ENCODE measurements around the gene IL36B.

Gene IL36B

DNA sequence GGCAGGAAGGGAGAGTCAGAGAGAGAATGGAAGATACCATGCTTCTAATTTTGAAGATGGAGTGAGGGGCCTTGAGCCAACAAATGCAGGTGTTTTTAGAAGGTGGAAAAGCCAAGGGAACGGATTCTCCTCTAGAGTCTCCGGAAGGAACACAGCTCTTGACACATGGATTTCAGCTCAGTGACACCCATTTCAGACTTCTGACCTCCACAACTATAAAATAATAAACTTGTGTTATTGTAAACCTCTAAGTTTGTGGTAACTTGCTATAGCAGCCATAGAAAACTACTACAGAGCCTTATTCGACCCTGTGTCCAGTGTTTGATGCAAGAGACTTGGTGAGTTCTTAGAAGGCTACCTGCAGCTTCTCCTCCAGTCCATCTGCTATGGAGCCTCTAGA is 22.9 kb upstream of the IL36B start:
- no peak for DNase-seq (ENCODE audit: low read depth)

DNA sequence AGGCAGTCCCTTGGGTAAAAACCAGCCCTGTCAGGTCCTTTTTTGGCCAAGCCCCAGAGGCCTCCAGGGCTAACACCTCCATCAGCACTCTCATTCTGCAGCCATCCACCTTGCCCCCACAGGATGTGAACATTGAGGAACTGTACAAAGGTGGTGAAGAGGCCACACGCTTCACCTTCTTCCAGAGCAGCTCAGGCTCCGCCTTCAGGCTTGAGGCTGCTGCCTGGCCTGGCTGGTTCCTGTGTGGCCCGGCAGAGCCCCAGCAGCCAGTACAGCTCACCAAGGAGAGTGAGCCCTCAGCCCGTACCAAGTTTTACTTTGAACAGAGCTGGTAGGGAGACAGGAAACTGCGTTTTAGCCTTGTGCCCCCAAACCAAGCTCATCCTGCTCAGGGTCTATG is 22.4 kb upstream of the IL36B start:
- DNase-seq (ENCODE audit: low read depth): no peak

DNA sequence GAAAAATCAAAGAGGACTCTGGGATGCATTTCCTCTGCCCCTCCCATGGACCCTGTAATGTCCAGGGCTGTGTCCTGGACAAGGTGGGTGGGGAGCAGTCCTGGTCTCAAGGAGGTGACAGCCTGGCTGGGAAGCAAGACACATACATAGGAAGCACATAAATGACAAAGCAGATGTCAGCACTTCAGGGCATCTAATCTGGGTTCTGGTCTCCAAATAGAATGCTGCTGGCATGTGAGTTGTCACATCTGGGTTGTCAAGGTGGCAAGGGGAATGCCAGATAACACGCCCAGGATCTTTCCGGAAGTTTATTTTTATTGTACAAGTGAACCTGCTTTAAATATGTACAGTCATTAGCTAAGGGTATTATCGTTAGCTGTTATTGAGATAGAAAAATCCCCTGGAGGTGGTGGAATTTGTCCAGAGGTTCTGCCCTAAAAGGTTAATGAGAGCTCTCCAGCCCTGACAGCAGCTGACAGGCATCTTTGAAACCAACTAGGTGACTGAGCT is 20.7 kb upstream of the IL36B start:
- DNase-seq (ENCODE audit: low read depth): no peak

DNA sequence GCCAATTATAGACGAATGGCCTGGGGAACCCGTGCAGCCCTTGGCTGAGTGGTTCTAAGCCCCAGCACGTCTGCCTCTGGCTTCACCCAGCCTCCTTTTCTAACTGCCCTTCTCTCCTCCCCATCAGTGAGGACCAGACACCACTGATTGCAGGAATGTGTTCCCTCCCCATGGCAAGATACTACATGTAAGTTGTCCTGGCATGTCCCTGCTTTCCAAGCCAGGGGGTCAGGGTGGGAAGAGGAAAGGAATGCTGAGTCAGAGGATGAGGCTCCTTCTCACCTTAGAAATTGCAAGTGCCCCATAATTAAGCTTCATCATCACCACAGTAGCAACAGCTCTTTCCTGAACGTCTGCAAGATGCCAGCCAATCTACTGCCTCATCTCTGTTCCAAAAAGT is 19.9 kb upstream of the IL36B start:
- no peak for DNase-seq (ENCODE audit: low read depth)

DNA sequence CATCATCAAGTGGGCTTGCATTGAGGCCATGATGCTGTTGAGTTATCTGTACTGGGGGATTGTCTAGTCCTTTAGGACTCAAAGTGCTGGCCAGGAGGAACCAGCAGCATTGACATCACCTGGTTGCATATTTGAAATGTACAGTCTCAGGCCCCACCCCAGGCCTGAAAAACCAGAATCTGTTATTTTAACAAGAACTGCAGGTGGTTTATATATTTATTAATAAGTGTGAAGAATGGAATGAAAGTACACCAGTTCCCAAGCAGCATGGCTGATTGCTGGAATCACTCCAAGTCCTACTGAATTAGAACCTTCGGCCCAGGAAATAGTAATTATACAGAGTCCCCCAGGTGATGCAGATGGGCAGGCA is 17.9 kb upstream of the IL36B start:
- no peak for DNase-seq (ENCODE audit: low read depth)

DNA sequence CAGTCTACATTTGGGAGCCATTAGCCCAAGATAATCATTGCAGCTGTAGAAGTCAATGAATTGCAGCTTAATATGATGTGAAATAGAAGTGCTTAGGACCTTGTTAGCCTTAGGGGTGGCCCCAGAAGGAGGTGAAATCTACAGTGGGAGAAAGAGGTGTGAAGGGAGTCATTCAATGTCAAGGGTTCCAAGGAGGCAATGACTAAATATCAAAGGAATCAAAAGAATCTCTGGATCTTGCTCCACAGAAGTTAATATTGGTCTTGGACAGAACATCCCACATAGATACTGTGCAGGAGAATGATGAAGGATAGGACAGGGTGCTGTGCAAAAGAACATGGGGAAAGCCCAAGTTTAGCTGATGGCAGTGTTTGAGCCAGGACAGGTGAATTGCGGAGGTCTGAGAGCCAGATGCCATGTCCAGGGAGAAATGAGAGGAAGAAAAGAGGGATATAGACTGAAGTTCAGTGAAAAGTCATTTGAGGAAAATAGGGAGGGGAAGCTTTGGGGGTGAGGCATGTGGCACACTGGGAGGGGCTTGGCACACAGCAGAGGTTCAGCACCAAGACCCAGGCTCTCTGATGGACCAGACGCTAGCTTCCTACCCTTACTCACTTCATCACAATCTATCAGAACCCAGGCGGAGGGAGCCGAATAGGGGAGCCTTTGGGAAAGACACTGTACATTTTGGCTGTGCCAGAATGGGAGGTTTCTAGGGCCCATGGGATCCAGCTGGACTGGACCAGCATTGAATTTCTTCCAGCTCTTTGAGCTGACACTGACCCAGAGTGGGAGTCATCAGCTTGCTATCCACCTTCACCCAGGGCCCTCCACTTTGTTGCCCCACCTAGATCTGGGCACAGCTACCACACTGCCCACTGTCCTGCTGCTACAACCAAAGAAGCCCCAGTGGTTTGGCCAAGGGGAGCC is 17.3 kb upstream of the IL36B start:
- DNase-seq (ENCODE audit: low read depth): no peak

DNA sequence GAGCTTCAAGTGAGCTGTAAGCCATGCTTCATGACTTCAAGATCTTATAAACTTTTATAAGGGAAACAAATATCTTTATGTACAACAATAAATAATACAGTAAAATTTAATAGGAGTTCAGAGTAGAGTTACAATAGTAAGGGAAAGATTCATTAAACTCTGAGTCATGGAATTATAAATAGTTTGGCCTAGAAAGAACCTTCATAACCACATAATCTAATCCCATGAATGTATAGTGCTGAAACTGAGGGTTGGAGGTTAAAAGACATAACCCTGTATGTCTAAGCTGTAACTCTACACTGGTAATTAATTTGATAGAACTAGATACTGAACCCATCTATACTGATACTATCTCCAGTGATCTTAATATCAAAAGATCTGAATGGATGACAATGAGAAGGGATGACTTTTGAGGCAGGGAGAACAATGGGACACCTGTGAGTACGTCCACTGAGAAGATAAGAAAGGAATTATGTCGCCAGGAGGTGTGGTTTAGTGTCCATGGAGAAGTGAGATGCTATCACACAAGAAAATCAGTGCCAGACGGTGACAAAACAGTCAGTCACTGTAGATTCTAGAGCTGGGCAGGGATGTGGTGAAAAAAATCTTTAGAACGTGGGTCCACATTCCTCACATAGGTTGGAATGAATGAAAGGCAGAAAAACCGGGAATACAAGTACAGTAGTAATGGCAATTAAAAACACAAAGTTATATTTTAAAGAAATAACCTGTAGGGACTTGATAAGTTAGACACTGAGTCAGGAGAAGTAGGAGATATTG is 16.2 kb upstream of the IL36B start:
- no peak for DNase-seq (ENCODE audit: low read depth)

DNA sequence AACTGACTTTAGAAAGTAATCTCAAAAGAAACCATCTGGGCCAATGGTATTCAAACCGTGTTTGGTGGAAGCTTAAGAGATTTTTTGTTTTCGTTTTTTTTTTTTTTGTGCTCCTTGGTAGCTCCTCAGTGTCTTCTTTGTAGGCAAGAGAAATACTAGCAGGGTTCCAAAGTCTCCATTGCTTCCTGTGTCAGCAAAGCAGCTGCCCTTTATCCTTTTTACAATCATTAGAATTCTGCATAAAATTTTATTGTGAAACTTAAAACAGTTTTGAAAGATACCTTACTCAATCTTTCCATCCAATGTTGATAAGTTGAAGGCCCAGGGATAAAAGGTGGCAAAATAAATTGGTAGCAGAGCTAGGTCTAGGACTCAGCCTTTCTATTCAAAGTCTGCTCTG is 15.6 kb upstream of the IL36B start:
- no peak for DNase-seq (ENCODE audit: low read depth)

DNA sequence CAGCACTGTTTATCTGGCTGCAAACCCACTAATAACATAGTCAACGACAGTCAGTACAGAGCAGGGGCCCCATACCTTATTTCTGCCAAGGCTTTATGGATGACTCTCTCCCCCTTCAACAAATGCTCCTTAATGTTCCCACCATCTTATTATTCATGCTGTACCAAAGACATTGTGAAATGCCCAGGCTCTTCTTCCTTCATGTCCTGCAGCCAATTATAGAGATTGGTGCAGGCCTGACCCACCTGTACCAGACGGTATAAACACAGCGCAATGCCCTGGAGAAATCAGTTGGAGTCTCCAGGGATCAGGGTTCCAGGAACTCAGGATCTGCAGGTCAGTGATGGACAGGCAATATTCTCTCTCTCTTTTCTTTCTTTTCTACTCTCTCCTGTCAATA is 15.0 kb upstream of the IL36B start, which contains the start of gene IL1F10:
IL1F10 (plus strand) TSS at position 290 of the 400 bp plus-strand sequence. CDS start 4,769 bp downstream, outside the sequence.
- DNase-seq (ENCODE audit: low read depth): no peak

DNA sequence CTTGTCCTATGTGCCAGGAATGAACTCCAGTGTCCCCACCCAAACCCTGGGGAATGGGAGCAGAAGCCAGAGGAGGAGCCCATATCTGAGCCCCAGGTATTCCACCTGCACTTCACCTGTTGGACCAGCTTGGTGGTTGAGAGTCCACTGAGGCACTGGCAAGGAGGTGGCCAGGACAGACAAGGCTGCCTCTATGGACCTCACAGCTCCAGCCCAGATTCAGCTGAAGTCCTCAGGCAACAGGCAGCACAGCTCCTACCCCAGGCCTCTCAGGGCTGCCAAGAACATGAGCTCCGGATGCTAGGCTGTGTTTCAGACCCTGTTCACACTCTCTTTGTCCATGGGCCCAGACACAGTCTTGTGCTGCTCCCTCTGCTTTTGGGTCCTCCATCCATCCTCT is 12.2 kb upstream of the IL36B start:
- no peak for DNase-seq (ENCODE audit: low read depth)

DNA sequence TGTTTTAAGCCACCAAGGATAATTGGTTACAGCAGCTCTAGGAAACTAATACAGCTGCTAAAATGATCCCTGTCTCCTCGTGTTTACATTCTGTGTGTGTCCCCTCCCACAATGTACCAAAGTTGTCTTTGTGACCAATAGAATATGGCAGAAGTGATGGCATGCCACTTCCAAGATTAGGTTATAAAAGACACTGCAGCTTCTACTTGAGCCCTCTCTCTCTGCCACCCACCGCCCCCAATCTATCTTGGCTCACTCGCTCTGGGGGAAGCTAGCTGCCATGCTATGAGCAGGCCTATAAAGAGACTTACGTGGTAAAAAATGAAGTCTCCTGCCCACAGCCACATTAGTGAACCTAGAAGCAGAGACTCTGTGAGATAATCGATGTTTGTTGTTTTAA is 11.6 kb upstream of the IL36B start:
- DNase-seq (ENCODE audit: low read depth): no peak

DNA sequence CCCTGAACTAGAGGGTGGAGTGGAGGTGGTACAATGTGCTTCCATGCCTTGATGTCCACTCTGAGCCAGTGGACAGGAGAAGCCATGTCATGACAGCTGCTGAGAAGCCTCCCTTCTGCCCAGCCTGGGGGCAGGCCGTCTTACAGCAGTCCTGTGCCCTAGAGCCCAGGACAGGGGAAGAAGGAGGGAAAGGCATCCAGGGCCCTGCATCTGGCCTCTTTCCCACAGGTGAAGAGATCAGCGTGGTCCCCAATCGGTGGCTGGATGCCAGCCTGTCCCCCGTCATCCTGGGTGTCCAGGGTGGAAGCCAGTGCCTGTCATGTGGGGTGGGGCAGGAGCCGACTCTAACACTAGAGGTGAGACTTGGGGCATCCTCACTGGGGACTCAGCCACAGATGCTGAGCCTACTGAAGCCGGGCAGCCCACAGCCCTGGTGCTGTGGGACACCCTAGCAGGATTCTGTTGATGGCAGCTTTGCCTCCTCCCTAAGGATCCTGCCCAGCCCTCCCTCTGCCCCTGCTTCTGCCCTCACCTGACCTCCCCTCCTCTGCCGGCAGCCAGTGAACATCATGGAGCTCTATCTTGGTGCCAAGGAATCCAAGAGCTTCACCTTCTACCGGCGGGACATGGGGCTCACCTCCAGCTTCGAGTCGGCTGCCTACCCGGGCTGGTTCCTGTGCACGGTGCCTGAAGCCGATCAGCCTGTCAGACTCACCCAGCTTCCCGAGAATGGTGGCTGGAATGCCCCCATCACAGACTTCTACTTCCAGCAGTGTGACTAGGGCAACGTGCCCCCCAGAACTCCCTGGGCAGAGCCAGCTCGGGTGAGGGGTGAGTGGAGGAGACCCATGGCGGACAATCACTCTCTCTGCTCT is 9.5 kb upstream of the IL36B start:
- DNase-seq (ENCODE audit: low read depth): no peak

DNA sequence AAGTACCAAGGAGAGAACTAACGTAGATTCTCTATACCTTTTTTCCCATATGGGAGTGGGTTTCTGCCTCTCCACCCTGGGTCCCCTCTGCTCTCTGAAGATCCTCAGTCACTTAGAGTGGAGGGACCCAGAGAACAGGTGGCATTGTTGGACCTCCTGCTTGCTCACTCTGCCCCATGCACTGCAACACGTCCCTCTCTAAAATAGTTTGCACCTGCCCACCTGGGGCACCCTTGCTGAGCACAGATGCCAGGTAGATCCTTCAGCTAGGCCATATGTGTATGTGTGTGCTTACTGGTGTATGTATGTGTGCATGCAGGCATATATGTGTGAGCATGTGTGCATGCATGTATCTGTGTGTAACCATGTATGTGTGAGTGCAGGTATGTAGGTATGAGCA is 8.6 kb upstream of the IL36B start:
- DNase-seq (ENCODE audit: low read depth): no peak

DNA sequence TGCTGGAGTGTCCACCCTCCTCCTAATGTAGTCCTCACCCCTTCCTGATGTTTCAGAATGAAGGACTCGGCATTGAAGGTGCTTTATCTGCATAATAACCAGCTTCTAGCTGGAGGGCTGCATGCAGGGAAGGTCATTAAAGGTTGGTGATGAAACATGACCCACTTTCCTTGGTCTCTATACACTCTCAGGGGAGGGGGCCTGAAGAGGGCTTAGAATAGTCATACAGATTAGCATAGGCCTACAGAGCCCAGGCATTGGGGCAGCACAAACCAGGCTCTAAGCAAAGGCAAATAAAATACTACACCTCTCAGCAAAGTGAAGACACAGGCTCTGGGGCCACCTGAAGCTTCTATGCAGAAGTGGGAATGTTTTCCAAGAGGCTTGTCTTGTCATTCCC is 8.1 kb upstream of the IL36B start:
- DNase-seq (ENCODE audit: low read depth): no peak

DNA sequence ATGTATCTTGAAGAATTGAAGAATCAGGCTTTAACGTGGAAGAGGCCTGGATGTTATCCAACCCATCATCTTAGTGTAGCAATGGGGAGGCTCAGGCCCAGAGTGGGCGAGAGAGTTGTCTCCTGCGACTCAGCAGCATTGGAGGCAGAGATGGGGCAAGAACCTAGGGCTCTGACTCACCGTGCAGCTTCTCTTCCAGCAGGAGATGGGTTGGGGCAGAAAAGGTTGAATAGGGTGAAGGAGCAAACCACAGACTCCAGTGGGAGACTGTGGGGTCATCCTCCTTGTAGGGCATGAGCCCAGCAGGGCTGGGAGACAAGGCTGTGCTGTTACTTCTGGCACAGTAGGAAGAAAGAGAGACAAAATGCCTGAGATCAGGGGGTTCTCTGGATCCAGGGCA is 7.7 kb upstream of the IL36B start:
- DNase-seq (ENCODE audit: low read depth): no peak

DNA sequence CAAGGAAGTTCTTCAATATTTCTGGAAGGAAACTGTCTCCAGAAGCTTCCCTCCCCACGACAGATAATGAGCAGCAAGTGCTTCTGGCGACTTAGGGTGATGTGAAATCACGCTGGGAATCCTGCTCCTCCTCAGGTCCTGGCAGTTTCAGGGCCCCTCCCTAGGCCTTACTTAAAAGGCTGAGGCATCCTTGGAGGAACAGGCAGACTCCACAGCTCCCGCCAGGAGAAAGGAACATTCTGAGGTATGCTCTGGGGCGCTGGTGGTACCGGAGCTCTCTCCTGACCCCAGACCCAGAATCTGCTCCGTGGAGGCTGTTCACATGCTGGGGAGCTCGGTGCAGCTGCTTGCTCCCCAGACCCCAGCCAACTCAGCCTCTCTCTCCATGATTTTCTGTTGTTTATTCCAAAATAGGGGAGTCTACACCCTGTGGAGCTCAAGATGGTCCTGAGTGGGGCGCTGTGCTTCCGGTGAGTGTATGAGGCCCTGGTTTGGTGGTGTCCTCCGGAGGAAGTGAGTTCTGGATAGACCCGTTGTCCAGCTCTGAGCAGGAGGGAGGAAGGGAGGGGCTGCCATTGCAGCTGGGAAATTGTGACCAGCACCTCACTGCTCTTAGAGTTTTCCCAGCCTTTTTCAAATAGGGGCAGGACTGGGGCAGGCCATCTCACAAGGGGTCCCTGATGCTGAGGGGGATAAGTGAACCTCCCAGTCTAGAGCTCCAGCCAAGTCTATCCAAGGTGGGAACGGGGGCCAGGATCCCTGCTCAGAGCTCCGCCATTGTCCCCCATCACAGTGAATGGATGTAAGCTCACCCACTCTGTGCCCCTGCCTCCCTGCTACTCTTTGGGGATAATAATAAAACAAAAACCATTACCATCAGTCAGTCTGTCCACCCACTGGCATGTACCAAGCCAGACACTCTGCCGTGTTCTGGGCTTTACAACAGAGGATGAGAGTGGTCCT is 6.6 kb upstream of the IL36B start, which contains the start of gene IL36RN:
IL36RN (plus strand) TSS at position 201 of the 963 bp plus-strand sequence; CDS start at position 442, 241 bp downstream.
- DNase-seq (ENCODE audit: low read depth): no peak

DNA sequence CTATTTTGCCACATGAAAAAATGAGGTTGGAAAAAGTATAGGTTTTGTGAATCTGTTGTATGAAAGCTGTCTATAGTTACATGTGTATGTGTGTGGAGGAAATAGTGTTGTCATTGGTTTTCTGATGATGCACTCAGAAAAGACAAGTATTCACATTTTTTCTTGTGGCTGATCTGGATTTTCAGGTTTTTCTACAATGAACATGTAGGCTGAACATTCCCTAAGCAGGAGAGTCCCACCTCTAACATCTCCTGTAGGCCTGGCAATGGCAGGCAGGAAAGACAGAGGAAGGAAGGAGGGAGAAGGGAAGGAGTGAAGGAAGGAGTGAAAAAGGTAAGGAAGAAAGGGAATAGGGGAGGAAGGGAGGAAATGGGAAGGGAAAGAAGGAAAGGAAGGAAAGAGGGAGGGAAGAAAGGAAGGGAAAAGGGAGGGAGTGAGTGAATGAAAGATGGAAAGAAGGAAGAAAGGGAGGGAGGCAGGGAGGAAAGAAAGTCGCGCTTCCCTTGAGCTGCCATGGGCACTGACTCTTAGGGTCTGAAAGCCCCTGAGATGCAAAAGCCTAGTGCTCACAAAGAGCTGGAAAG is 5.8 kb upstream of the IL36B start:
- DNase-seq (ENCODE audit: low read depth): no peak

DNA sequence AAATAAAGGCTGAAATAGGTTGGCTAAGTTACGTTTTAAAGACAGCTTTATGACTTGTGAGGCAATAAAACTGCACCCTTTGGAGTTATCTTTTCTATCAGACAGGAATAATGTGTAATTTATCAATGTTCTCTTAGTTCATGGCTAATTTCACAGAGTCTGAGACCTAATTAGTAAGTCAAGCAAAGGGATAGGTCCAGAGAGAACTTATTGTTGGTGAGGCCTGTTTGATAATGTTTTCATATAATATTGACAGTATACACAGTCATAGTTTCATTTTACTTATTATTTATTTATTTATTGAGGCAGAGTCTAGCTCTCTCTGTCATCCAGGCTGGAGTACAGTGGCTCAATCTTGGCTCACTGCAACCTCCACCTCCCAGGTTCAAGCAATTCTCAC is 4.5 kb upstream of the IL36B start:
- no peak for DNase-seq (ENCODE audit: low read depth)

DNA sequence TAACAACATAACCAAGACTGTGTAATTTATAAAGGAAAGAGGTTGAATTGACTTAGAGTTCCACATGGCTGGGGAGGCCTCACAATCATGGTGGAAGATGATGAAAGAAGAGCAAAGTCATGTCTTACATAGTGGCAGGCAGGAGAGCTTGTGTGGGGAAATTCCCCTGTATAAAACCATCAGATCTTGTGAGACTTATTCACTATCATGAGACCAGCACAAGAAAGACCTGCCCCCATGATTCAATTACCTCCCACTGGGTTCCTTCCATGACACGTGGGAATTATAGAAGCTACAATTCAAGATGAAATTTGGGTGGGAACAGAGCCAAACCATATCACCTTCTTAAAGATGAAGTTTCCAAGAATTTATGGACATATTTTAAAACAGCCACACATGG is 3.9 kb upstream of the IL36B start:
- no peak for DNase-seq (ENCODE audit: low read depth)

DNA sequence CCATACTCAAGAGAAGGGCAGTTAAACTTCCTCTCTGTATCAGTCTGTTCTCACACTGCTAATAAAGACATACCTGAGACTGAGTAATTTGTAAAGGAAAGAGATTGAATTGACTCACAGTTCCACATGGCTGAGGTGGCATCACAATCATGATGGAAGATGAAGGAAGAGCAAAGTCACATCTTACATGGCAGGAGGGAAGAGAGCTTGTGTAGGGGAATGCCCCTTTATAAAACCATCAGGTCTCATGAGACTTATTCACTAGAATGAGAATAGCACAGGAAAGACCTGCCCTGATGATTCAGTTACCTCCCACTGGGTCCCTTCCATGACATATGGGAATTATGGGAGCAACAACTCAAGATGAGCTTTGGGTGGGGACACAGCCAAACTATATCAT is 1.4 kb upstream of the IL36B start:
- no peak for DNase-seq (ENCODE audit: low read depth)

Data from stimulated activated CD8-positive, alpha-beta memory T cell treated with anti-CD3 and anti-CD28 coated beads, Interleukin-15, amount 100 ng/mL, for 24 hours (primary cell).